HG03469 (cell line): ENCODE measurements around the gene FMO2.

Source experiments
- ATAC-seq: cut with Tn5 transposase; IDR thresholded peaks from one replicate; pipeline ENCODE4 v1.9.1; 2021; ENCODE audit warnings: mild to moderate bottlenecking, moderate library complexity, moderate number of reproducible peaks; ENCODE audit not compliant: unreplicated experiment

The FMO2 gene

DNA sequence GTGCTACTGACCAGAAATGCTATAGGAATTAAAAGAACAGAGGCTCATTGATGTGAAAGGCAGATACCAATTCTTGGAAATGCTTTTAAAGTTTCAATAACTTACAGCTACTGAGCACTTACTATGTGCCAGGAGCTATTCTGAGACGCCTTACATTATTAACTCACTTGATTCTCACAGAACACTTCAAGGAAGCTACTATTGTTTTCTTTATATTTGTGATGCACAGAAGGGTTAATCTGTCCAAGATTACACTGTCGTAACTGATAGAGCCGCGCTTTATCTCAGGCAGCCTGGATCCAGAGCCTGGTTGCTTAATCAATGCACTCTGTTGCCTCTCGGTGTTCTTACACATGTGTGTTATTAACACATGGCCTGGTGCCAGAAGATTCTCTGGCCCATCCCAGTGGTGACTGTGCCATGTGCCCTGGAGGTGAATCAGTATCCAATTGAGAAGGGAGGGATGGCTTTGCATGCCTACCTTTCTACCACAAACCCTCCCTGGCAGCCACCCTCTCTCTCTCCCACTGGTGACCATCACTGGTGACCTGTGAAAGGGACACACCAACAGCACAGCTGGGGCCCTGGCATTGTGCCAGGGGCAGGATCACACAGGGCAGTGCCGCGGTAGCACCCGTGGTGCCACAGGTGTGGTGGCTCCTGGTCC lies 72.0 kb downstream of the FMO2 start:
- no peak for ATAC-seq

DNA sequence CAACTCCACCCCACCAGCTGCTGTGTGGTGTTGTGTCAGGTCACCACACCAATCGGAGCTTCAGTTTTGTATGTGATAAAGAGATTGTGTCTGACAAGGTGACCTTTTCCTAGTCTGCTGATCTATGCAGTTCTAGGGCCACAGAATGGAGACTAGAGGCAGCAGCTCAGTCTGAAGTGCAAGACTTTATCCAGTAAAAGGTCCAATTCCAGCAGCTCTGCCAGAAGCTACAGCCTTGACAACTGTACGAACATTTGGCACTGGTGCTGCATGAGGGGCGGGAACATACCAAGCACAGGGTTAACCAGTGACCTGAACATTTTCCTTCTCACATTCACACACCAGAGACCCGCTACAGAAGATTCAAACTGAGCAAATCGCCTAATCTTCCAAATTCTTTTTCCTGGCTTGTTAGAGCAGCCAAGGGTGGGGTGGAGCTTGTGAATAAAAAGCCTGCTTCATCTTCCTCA lies 72.5 kb downstream of the FMO2 start:
- ATAC-seq = no peak

DNA sequence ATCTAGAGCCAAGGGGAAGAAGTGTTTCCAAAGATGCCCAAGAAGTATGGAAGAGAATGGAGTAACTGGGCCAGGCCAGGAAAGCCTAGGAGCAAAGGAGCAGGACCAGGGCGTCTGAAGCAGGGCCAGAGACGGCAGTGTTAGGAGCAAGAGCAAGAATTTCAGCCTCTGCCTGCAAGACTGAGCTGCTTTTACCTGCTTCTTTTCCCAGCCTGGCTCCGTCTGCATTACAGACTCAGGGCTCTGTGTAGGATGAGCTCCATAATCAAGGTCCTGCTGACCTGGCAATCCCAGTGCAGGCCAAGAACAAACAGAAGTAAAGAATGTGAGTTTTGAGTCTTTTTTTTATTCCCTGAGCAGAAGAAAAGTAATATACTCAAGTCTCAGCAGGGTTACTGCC lies 73.3 kb downstream of the FMO2 start:
- ATAC-seq = no peak

DNA sequence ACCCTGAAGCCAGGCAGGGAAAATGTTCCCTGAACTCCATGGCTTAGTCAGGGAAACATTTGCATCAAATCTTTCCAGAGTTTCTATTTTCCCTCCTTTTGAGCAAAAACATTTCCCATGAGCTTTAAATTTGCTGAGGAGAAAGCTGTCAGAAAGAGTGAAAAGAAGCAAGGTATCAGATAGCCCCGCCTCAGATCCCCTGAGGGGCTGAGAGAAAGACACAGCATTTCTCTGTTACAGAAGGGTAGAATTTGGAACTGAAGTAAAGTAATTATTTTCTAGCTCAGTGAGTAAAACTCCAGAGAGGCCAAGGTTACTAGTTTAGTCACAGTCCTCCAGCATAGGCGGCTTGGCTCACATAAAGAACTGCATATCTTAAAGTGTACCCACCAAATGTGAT lies 73.8 kb downstream of the FMO2 start:
- no peak for ATAC-seq
